ENCODE results near the gene SPAG7.

SPAG7 gene, protein sequence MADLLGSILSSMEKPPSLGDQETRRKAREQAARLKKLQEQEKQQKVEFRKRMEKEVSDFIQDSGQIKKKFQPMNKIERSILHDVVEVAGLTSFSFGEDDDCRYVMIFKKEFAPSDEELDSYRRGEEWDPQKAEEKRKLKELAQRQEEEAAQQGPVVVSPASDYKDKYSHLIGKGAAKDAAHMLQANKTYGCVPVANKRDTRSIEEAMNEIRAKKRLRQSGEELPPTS

GRCh38 chr17:4967539-4968485, at the start of gene SPAG7:
Gene SPAG7 (minus strand): TSS chr17:4967817. CDS start chr17:4967804, 13 bp downstream.
- TF ChIP-seq, protein P1, sequence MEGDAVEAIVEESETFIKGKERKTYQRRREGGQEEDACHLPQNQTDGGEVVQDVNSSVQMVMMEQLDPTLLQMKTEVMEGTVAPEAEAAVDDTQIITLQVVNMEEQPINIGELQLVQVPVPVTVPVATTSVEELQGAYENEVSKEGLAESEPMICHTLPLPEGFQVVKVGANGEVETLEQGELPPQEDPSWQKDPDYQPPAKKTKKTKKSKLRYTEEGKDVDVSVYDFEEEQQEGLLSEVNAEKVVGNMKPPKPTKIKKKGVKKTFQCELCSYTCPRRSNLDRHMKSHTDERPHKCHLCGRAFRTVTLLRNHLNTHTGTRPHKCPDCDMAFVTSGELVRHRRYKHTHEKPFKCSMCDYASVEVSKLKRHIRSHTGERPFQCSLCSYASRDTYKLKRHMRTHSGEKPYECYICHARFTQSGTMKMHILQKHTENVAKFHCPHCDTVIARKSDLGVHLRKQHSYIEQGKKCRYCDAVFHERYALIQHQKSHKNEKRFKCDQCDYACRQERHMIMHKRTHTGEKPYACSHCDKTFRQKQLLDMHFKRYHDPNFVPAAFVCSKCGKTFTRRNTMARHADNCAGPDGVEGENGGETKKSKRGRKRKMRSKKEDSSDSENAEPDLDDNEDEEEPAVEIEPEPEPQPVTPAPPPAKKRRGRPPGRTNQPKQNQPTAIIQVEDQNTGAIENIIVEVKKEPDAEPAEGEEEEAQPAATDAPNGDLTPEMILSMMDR (IDR thresholded peaks at IDR 0.05; ENCODE audit: insufficient read depth, missing control alignments), result no peak
- FAIRE-seq (no peak), DNase-seq (ENCODE audit: insufficient read length, low spot score) (peak; percentile 89)

GRCh38 chr17:5014357-5014756, 46.7 kb upstream of the SPAG7 start:
- DNase-seq (ENCODE audit: insufficient read length, low spot score) (no peak), FAIRE-seq (no peak)
- TF ChIP-seq, protein P1 (IDR thresholded peaks at IDR 0.05; ENCODE audit: insufficient read depth, missing control alignments), result no peak

DNA sequence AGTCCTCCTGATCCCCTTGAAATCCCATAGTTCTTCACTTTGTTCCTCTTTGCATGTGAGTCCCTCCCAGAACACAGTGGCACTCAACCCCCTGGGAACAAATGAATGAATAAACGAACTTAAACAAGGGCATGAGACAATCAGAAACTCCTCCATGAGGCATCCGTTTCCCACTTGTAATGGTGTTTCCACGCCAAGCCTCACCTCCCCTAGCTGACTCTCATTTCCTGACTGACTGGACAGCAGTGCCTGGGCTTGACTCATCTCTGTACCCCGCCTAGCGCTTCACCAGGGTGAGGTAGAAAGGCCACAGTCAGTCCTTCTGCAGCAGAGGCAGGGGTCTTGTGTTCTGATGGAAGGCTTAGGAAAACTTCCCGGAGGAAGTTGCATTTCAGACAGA, 44.3 kb upstream of the SPAG7 start:
- FAIRE-seq (no peak), DNase-seq (ENCODE audit: insufficient read length, low spot score) (no peak)
- TF ChIP-seq, protein P1 (IDR thresholded peaks at IDR 0.05; ENCODE audit: insufficient read depth, missing control alignments), result no peak

- DNase-seq (ENCODE audit: insufficient read length, low spot score) (no peak), FAIRE-seq (no peak)
- TF ChIP-seq, protein P1 (IDR thresholded peaks at IDR 0.05; ENCODE audit: insufficient read depth, missing control alignments), result no peak
These were observed 35.7 kb upstream of the SPAG7 start for GRCh38 chr17:5003214-5003867.

DNA sequence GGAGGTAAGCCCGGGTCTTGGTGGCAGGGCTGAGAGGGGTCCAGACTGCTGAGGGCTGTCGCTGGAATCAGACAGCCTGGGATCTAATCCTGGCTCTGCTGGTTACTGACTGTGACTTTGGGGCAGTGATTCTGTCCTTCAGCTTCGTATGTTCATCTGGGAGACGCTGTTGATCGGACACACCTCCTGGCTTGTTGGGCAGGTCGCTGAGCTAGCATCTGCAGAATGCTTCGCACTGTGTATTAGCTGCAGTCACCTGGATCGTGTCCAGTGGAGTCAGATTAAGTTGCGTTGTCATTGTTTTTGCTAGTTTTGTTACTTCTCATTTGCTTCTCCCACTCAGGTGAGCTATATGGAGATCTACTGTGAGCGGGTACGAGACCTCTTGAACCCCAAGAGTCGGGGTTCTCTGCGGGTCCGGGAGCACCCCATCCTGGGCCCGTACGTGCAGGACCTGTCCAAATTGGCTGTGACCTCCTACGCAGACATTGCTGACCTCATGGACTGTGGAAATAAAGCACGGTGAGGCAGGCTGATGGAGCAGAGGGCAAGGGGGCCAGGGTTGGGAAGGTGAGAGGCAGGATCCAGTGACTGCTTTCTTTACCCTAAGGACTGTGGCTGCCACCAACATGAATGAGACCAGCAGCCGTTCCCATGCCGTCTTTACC, 34.6 kb upstream of the SPAG7 start:
- TF ChIP-seq, protein P1 (IDR thresholded peaks at IDR 0.05; ENCODE audit: insufficient read depth, missing control alignments), result no peak
- FAIRE-seq (no peak), DNase-seq (ENCODE audit: insufficient read length, low spot score) (no peak)

- no peak for FAIRE-seq
- TF ChIP-seq, protein P1 (IDR thresholded peaks at IDR 0.05; ENCODE audit: insufficient read depth, missing control alignments), result no peak
- no peak for DNase-seq (ENCODE audit: insufficient read length, low spot score)
These were observed 32.6 kb upstream of the SPAG7 start for GRCh38 chr17:5000237-5000639.
